Stimulated activated CD4-positive, alpha-beta T cell treated with anti-CD3 and anti-CD28 coated beads, TNF-alpha, amount 100 ng/mL, for 1 hour (primary cell): ENCODE results near the gene ANO6.

Source experiments
- DNase-seq, 3 donors: peaks; one replicate each; pipeline ENCODE4 v3.0.0-alpha.2; 2020; ENCODE audit warnings: low read depth in 3 of 3, low spot score in 1 of 3

The ANO6 gene

DNA sequence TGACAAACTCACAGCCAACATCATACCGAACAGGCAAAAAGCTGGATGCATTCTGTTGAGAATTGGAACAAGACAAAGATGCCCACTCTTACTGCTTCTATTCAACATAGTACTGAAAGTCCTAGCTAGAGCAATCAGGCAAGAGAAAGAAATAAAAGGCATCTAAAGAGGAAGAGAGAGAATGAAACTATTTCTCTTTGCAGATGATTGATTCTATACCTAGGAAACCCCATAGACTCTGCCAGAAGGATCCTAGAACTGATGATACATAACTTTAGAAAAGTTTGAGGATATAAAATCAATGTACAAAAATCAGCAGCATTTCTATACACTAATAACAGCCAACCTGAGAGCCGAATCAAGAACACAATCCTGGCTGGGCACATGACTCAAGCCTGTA is 6.1 kb upstream of the ANO6 start:
- no peak for DNase-seq

DNA sequence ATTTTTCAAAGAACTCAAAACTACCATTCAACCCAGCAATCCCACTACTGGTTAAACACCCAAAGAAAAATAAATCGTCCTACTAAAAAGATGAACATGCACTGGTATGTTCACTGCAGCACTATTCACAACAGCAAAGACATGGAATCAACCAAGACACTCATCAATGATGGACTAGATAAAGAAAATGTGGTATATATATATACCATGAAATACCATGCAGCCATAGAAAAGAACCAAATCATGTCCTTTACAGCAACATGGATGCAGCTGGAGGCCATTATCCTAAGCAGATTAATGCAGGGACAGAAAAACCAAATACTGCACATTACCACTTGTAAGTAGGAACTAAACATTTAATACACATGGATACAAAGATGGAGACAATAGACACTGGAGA is 3.8 kb upstream of the ANO6 start:
- DNase-seq, result no peak

DNA sequence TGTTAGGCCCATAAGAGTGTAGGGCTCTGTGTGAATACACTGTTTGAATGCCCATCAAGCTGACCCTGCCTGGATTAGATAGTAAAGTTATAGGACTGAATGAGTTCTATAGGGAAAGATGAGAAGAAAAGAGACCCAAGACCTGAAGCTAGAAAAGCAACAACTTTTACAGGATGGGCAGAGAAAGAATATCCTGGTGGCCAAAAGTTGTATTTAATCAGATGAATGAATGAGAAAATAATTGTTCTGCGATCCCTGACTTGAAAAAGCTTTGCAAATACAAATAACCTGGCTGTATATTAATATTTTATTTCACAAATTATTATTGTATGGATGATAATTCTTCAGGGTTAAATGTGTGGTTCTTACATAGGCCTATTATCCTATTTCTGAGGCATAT is 2.8 kb upstream of the ANO6 start:
- no peak for DNase-seq

DNA sequence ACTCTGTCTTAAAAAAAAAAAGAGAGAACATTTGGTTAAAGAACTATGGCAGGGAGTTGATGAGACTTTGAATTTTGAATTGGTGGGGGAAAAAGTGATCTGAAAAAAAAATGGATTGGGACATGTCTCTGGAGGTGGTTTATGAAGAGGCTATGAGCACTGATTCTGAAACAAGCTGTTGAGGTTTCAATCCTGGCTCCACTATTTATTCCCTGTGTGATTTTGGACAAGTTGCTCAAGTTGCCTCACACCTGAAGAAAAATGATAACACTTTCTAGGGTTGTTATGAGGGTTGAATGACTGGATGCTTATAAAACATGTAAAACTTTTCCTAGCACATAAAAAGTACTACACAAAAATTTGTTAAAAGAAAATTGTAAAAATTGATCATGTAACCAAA is 1.8 kb upstream of the ANO6 start:
- DNase-seq, result no peak

- DNase-seq, result no peak
Measured at GRCh38 chr12:45214749-45215418, 1.0 kb upstream of the ANO6 start.

DNA sequence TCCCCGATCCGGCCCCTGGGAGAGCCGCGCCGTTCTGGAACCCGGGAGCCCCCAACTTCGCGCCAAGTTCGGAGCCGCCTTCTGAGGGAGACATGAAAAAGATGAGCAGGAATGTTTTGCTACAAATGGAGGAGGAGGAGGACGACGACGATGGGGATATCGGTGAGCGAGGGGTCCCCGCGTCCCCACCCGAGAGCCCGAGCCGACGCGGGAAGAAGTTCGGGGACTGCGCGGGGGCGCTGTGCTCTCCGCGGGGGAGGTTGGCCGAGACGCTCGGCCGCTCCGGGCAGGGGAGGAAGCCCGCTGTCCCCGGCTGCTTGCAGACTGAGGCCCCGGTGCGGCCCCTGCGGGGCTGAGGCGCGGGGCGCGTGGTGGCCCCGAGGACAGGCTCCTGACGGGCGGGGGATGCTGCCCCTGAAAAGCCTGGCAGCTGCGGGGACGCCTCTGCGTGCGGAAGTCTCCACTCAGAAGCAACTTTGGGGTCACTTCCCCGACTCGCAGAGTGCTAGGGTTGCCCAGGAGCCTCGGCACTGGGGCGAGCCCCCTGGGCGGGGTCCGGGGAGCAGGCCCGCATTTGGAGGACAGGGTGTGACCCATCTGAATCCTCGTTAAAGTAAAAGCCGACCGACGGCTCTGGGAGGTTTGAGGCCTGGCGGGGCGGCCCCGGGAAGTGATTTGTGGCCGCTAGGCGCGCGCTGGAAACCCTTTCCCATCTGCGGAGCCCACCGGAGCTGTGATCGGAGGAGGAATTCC is 511 bp downstream of the ANO6 start:
- peak in 2 of 3 donors; percentile 6 to 25 for DNase-seq

DNA sequence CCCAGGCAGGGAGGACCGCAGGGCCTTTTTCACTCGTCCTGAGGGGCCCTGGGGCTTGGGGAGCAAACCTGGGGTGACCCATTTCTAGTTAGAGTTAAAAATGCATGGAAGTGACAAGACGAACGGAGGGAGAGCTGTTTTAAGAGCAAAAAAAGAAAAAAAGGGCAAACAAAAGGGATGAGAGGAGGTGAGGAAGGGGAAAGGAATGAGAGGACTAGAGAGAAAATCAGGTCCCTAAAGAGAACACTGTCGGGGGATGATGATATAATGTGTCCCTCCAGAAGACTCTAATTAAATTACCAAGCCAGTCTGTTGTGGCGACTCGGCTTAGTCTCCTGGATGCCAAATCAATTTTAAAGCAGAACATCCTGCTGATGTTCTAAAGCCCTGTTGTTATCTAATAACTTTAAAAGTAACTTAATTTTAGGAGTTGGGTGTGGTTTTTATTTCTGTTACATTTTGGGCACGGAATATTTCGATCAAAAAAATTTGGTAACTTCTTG is 1.1 kb downstream of the ANO6 start:
- DNase-seq, result no peak

GRCh38 chr12:45217846-45218245 is 2.0 kb downstream of the ANO6 start:
- no peak for DNase-seq

DNA sequence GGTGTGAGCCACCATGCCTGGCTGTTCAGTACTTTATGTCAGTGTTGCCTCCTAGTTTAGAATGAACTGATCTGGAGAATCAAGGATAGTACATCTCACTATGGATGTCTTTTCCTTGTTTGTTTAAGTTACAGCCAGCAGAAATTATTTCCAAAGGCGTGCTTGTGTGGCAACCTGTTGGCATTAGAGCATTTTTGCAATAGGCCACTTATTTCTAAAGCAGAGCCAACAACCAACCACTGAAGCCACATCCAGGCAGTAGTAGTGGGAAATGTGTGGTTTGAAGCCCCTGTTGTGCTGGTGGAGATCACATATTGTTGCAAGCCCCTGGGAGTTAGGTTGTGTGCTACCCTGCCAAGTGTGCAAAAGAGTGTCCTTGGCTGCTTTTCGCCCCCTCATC is 3.7 kb downstream of the ANO6 start:
- DNase-seq, result no peak

DNA sequence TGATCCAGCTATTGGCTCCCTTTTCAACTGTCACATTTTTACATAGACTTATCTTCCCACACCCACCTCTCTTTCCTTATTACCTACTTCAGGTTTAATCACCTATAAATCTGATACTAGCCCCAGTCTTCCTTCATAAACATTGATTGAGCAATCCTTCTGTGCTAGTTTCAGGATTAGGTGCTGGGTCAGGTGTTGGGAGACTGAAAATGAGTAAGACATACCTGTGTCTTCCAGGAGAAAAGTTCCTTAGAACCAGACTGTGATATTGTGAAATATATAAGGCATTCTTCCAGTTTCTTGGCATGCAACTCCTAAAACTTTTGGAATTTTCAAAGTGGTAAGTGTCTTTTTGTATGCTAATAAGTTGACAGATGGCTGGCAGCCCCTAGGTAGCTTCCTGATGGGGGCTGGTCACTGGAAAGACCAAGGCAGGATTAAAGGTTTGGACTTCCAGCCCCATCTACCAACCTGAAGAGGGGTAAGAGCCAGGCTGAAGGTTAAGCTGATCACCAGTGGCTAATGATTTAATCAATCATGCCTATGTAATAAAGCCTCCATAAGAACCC is 4.6 kb downstream of the ANO6 start:
- DNase-seq, result no peak

DNA sequence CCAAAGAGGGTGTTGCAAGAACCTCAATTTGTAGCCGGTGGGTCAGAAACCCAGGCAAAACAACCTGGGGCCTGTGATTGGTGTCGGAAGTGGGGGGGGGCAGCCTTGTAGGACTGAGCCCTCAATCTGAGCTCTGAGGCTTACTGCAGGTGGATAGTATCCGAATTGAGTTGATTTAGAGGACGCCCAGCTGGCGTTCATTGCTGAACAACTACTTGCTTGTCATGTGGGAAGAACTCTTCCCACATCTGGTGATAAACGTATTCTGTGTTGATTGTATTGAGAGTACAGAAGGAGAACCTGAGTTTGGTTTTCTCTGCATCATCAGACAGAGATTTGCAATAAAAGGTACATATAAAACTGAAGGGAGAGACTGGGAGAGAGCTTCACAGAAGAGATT is 5.1 kb downstream of the ANO6 start:
- DNase-seq, result no peak

DNA sequence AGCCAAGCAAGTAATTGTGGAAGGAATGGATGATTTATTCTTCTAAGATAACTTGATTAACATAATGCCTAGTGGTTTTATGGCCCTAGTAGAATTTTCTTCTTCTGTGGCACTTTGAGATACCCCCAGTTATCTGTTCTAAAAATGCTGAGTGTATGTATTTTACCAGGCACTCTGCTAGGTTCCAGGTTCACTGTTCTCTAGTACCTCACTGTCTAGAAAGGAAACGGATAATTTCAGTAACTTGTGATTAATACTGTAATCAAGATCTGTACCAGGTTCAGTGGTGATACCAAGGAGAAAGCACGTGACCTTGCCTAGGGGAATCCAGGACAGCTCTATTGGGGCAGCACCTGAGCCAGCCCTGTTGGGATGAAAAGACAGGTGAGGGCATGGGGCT is 8.0 kb downstream of the ANO6 start:
- no peak for DNase-seq

- no peak for DNase-seq
Measured at GRCh38 chr12:45224311-45224710, 8.4 kb downstream of the ANO6 start.

DNA sequence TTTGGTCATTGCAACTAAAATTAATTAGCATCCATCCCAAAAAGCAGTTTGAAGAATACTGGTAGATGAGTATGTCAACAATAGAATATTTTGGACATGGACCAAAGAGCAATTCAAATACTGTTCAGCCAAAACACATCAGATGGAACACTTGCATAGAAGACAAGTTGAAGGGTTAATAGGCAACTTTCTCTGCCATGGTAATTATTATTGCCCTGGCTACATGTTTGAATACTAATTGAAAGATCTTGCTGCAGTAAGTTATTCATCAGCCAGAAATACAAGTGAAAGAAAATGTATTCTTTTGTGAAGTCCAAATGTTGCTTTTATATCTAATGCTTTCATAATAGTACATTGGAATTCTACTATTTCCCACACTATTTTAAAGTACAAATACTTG is 10.1 kb downstream of the ANO6 start:
- no peak for DNase-seq

DNA sequence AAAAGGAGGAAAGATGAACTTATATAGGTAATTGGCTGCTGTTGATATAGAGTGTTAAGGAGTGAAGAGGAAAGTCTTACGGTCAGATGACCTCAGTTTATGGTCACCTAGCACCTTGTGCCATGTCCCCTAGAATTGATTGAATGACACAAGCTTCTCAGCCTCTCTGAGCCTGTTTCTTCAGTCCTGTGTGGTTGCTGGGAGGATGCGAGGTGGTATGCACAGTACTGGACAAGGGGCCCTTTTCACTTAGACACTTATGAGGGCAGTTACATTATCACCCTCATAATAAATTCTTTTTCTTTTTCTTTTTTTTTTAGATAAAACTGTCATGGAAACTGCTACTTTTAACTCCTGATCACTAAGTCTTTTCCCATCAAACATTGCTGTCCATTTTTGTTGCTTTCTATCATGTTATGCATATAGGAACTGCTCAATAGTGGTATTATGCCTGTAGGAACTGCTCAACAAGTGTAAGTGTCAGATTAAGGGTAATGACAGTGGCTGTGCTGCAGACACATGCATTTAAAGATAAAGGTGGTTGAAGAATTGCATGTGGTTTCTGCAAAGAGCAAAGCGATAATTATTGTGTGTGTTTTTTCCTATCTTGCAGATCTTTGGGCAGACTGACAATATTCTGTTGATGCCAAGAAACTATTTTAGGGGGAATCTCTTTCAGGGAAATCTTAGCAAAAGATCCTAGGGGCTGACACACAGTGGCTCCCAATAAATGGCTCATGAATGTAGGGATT is 11.6 kb downstream of the ANO6 start:
- DNase-seq, result no peak

DNA sequence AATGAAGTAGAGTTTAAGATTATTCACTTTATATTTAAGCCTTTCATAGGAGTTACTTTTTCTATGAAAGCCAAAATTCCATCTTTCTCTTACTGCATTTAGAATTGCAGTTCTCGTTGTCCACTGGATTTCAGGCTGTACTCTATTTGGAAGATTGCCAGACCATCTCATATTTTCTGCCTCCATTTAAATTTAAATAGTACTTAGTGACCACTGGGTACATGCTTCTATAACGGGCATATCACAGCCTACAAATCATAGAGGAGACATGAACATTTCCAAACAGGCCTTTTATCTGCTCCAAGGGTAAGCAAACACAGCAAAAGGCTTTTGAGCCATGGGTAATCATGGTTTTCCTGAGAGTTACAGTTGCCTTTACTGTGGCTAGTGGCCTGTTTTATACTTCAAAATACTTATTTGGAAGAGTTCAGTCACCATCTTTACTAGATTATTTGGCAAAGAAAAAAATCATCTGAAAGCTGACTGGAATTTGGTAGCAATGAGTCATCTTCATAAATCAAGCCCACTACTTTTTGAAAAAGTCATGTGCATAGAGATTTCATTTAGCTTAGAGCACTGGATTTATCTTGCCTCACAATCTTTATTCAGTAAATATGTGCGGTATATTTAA is 15.7 kb downstream of the ANO6 start:
- DNase-seq, result no peak

DNA sequence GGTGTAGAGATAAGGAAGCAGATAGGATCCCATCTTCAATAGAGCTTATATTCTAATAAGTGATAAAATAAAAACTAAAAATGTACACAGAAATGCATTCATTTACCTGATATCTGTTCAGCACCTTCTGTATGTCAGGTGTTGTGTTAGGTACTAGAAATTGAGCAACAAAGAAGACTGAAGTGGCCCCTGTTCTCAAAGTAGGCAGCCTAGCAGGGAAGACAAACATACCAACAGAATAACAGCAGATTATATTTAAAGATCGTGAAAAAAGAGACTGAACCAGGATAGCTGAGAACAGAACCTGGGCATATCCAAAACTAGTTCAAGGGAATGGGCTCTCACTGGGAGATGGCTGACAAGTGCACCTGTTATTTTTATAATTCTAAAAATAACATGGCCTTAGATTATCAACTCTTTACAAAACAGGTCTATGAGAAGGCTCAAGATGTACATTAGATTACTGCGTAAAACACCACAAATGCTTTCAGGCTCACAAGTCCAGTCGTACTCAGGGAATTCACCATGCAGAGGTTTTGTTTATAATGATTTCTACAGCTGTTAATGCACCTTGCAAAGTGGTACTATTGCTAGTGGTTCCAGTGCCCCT is 16.4 kb downstream of the ANO6 start:
- DNase-seq, result no peak

- DNase-seq, result no peak
Measured at GRCh38 chr12:45232756-45233372, 17.0 kb downstream of the ANO6 start.

DNA sequence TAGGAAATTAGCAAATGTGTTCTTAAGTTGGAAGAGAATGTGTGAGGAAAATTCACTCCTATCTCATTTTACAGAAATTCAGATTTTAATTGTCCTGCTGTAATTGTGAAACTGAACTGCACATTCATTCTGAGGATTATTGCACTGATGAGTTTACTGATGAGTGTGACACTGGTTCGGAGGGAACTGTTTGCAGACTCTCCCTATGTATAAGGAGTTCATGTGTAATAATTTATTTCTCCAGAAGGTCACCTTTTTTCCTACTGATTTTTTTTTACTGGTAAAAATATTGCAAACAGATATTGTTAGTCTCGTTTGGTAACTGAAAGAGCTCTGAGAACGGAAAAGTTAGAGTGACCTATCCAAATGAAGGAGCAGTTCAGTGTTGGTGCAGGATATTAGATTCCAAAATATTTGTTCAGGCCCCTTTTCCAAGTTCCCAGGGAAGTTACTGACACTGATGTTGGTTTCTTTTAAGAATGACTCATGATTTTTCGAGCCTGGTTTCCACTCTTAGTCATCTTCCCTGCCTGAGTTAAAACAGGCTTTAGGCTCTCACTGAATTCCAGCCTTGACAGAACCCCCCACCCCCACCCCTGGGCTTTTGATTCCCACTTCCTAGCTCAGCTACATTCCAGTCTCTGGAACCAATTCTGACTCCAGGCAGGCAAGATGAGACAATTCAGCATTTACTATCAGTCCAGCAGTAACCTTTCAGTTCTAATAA is 18.4 kb downstream of the ANO6 start:
- no peak for DNase-seq
